GM21825 (cell line): ENCODE data around the gene PDGFRB.
A peak's percentile ranks its signal among the peaks of the same experiment; 100 is the strongest.

ENCODE experiments used
- ATAC-seq: cut with Tn5 transposase; IDR thresholded peaks from one replicate; pipeline ENCODE4 v1.9.1; 2021; ENCODE audit warnings: mild to moderate bottlenecking, moderate library complexity; ENCODE audit not compliant: unreplicated experiment

The PDGFRB gene

DNA sequence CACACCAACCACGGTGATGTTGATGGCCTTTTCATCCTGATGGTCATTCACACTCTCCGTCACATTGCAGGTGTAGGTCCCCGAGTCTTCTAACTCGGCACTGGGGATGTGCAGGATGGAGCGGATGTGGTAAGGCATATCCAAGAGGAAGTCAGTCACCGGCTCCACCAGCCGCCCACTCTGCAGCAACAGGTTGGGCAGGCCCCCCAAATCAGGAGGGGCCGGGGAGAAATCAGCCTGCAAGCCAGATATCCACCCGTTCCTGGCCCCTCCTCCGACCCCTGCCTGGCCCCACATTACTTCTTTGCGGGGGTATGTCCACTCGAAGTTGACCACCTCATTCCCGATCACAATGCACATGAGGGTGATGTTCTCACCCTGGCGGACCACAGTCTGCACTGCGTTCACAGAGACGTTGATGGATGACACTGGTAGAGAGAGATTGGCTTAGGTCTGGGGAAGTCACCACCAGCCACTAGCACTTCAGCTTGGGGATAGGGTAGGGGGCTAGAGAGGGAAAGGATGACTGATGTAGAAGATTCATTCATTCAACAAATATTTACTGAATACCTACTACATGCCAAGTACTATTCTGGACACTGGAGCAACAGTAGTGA, 22.0 kb downstream of the PDGFRB start:
- ATAC-seq: no peak

DNA sequence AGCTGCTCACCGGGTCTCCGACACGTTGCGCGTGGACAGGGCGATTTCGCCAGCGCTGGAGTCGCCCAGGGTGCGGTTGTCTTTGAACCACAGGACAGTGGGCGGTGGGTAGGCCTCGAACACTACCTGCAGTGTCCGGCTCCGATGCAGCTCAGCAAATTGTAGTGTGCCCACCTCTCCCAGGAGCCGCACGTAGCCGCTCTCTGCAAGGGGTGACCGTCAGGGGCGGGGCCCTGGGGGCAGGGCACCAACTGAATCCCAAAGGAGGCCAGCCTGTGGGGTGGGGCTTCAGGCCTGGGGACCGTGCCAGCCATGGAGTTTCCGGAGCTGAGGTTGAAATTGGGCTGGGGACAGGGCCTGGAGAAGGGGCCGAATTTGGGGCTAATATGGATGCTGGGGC, 22.9 kb downstream of the PDGFRB start:
- no peak for ATAC-seq

DNA sequence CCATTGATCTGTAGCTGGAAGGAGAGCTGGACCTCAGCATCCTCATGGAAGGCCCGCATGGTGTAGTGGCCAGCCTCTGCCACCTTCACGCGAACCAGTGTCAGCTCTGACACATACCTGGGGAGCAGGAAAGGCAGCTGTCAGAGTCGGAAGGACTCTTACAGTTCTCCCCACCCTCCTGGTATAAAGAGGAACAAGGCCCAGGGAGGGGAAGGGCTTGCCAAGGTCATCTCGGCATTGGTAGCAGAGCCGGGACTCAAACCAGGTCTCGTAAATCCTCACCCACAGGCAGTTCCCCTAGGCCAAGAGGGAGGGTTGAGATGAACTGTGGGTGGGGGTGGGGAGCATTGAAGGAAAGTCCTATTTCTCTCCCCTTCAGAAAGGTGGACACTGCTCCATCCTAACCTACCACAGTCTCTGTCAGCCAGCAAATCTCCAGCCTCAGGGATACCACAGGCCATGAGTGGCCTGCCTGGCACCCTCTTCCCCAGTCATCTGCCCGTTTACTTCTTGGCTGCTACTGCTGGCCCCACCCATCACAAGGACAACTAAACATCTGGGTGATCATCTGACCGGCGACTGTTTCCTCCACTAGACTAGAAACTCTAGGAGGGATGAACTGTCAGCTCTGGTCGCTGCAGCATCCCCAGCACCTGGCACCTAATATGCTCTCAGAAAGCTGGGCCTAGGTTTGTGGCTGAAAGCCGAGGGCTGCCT, 23.5 kb downstream of the PDGFRB start:
- ATAC-seq: no peak

DNA sequence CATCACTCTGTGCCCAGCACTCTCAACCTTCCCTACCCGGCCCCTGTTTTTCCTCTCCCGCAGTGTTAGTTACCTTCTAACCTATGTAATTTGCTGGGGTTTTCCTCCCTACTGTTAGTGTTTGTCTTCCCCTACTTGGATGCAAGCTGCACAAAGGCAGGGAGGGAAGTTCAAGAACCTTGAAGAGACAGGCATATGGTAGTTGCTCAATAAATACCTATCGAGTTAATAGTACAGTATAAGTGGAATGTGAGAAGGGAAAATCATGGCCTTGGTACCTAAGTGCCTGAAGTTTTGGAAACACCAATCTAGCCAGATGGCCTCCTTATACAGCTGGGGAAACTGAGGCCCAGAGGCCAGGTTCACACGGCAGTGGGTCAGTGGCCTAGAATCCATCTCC, 24.2 kb downstream of the PDGFRB start:
- no peak for ATAC-seq

DNA sequence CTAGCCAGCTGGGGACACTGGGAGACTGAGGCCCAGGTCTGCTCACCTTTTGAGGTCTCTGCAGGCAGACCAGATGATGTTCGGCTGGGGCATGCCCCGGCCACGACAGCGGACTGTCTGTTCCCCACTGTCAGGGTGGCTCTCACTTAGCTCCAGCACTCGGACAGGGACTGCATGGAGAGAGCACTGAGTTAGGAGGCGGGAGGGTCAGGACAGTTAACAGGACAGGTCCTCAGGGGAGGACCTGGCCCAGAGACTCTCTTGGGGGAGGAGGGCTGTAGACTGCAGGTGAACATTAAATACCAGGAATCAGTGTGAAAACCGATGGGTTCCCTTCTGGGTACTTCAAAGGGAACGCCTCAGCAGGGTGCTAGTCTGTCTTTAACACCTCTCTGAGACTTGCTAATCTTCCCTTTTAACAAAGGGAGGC, 25.1 kb downstream of the PDGFRB start:
- ATAC-seq: no peak

DNA sequence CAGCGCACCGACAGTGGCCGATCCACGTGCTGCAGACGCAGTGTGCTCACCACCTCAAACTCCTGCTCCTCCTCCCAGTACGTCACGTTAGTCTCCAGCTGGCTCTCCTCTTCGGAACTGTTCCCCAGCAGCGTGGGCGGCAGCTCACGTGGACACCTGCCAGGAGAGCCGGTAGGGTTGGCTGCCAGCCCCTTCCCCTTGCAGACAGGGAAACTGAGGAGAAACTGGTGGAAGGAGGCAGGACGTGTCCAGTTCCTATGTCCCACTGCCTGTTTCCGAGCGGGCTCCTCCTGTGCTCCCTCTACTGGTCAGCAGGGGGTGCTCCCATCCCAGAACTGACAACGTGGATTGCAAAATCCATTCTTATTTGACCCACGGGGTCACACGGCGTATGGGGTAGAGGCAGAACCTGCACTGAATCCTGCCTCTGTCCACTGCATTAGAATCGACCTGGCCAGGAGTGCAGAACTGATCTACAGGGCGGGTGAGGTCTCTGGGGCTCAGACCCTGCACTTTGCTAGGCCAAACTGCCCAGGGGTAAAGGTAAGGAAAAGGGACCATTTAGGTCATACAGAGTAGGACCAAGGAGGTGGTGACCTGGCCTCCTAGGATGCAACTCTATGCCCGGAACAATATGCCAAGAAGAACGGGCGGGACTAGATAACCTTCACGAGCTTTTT, 25.7 kb downstream of the PDGFRB start:
- ATAC-seq: no peak

DNA sequence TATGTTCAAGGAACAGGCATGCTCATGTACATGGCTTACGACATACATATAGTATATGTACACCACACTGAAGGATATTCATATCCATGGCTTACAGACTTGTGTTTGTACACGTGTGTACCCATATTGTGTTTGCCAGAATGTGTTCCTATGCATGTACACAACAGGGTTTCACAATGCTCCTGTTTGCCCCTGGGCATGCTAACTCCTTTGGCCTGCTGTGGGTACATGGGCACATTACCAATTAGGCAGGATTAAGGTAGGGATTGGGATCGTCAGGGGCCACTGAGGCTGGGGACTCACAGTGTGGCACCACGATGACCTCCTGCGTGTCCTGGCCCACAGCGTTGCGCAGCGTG, 26.2 kb downstream of the PDGFRB start:
- no peak for ATAC-seq

DNA sequence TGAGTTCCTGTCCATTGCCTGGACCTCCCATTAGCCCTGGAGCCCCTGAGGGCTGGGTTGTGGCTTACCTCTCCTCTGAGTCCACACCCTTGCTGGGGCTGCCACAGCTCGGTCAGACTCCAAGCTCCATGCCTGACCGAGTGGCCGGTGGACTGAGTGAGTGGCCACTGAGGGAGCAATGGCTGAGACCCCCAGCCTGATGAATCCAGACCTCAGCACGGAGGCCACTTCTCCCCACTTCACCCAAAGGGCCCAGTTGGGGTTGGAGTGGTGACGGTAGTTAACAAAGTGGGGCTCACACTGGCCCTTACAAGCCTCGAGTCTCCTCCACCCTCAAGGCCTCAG, 28.8 kb downstream of the PDGFRB start:
- ATAC-seq: no peak

DNA sequence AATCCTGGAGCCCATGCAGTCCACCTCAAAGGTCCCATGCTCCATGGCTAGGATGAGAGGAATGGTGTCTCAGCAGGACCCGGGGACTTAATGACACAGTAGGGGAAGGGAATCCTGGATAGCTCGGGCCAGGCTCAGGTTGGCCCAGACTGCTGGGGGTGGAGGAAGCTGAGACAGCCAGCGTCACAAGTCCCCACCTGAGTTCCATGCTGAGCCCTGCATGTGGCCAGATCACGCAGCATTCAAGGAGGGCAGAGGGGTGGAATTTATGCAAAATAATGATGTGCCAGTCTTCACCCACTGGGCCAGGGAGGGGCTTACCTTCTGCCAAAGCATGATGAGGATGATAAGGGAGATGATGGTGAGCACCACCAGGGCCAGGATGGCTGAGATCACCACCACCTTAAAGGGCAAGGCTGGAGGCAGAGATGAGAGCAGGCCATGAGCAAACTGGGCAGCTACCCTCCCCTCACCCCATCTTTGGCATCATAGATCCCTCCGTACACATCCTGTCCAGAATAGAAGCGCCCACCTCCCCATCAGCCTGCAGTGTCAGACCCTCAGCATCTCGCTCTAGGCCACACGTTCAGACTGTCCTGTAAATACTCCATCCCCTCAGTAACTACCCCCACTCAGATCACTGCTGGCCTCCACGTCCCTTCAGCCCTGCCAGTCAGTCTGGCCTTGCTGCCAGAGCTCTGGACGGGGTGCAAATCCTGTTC, 29.3 kb downstream of the PDGFRB start:
- no peak for ATAC-seq

DNA sequence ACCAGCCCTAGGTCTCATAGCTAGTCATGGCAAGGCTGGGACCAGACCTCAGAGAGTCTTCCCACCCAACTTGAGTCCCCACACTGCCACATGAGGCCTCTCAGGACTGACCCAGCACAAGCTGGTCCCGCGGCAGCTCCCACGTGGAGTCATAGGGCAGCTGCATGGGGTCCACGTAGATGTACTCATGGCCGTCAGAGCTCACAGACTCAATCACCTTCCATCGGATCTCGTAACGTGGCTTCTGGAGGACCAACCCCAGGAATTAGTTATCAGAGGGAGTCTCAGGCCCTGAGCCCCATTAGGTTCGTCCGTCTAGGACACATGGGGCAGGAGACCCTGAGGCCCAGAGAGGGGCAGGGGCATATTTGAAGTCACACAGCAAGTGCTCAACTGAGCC, 30.3 kb downstream of the PDGFRB start:
- ATAC-seq: no peak

DNA sequence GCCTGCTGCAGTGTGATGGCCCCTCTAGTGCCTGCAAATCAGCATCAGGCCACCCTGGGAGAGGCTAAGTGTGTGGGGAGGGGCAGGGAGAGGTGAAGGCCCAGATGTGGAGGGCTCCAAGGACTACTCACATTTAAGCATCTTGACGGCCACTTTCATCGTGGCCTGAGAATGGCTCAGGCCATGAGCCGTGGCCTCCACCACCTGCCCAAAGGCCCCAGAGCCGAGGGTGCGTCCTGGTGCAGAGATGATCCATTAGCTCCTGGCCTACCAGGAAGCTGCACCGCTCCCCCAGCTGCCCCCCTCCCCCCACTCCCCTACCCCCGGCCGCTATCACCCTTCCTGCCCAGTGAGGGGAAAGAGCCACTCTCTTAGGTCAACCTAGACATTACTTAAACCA, 31.0 kb downstream of the PDGFRB start:
- no peak for ATAC-seq

DNA sequence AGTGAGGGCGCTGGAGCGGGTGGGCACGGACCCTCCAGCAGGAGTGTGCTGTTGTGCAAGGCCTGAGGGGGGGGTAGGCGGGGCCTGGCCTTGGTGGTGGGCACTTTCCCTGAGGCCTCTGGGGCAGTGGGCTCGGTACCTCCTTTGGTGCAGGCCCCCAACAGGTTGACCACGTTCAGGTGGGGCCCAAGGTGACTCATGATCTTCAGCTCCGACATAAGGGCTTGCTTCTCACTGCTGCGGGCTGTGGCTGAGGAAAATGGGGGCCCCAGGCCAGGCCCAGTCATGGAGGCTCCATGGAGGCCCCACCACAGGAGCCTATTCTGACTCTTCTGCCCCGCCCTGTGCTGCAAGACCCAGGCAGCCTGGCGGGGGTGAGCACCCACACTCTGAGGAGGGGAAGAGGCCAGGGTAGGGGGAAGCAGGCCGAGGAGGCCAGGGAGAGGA, 31.5 kb downstream of the PDGFRB start:
- ATAC-seq: no peak

DNA sequence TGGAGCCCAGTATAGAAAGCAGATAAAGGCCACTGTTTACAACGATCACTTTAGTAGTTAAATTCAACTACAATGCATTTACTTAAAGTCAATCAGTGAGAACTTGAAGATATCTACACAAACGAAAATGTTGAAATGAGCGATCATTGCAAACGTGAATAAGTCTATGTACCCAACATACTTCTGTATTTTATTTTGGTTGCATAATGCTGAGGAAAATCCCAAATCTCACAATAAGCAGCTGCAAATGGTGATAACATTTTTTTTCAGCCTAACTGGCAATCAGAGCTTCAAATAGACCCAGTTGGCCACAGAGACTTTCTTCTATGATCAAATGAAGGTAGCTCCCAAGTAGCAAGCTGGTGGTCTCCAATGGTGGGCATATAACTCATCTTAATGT, 32.1 kb downstream of the PDGFRB start:
- ATAC-seq: no peak

DNA sequence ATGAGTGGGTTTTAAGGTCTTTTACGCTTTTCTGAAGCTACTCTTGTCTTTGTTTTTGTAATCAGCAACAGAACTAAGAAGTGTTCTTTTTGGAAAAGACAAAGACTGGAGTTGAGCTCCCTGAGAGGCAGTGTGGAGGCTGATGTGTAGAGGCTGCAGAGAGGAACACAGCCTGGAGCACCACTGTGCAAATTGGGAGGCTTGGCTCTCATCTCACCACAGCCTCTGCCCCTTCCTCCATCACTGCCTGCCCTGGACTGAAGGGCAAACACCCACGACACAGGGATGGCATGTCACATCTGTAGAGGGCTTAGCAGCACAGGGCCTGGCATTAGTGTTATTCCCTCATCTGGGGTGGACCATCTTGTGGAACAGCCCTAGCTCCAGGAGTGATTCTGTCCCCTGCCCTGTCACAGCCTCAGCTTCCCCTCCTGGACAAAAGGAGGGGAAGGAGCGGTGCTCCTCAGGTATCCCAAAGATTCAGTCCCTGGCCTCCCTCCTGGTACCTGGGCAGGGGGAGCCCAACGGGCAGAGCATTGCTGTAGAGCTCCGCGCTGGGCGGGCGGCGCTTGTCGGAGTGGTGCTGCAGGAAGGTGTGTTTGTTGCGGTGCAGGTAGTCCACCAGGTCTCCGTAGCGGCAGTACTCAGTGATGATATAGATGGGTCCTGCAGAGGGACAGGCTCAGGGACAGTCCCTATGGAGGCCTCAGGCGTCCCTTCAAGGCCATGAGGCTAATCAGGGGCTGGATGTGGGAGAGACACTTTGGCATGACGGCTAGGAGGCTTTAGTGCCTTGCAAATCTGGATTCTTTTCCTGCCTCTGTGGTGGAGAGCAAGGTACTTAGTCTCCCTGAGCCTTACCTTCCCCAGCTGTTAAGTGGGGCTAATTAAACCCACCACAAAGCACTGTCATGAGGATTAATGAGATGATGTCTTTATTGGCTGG, 32.8 kb downstream of the PDGFRB start:
- ATAC-seq: no peak

DNA sequence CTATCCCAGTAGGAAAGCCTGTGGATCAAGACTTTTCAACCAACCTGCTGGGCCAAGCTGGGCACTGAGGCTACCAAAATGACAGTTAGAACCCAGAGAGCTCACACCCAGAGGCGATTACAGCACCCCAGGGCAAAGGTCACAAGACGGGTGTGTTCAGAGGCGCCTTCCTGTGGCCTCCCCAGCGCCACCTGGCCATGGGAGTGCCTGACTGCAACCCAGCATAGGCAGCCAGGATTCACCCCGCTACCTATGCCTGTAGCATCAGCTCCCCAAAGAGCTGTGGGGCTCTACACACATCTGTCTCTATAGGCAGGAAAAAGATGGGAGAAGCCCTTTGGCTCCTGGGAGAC, 33.5 kb downstream of the PDGFRB start:
- ATAC-seq: peak; percentile 57

DNA sequence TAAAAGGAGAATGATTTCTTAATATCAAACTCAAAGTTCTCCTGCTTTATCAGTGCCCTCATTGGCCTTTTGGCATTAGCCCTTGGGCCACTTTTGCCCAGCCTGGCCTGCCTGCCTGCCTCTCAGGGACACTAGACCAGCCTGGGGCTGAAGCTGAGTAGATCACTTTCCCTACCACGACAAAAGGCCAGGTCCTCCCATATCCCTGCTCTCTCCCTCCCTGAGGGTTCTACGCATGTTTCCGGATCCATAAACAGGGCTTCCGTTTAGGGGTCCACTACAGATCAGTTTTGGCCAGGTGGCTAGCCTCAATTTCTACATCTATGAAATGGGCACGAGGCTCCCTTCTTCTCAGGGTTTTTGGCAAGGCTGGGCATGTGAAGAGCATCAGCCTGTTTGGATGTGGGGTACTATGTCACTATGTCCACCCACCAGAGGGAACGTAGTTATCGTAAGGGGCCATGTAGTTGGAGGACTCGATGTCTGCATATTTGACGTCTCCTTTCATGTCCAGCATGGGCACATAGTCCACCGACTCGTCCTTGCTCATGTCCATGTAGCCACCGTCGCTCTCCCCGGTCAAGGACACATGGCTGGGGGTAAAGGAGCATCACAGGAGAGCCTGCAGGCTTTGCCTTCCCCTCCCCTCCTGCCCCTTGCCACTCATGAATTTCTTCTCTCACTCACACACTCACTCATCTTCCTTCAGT, 34.0 kb downstream of the PDGFRB start:
- ATAC-seq: no peak

DNA sequence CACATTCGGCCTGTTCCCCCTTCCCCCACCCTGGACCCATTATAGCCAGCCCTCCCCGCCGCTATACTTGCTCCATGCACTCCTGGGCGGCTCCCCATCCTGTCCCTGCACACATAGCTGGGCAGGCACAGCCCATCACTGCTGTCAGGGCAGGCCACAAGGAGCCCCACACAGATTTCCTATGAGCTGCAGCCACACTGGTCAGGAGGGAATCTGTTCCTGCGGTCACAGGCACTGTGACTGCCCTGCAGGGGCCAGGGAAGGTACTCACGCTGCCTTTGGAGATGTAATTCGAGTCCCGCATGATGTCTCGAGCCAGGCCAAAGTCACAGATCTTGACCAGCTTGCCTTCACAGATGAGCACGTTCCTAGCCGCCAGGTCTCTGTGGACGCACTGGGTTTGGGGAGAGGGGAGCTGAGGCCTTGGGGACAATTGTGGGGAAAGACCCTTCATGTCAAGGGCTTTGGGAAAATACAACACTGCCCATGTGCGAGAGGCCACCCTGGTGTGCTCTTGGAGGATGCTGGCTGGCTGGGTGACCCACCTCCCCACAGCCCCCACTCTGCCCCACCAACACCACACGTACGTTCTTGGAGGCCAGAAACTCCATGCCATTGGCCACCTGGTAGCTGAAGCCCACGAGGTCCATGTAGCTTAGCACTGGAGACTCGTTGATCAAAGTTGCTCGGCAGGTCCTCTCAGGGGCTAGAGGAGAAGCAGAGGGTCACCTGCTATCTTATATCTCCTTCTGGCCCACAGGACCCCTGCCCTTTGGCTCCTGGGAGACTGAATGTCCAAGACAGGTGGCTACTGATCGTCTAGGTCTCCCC, 34.8 kb downstream of the PDGFRB start:
- ATAC-seq: no peak

DNA sequence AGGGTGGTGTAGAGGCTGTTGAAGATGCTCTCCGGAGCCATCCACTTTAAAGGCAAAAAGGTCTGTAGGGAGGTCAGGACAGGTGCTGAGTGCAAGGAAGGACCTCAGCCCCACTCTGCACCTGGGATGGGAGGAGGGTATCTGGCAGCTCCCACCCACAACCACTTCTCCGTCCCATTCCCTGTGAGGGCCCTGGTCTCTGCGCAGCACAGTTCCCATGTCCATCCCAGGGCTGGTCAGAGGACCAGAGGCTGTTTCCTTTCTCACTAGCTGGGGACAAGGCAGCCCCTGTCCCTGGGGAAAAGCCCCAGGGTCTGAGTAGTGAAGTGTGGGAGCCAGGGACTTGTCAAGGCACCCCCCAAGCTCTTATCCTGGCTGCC, 35.6 kb downstream of the PDGFRB start:
- no peak for ATAC-seq

DNA sequence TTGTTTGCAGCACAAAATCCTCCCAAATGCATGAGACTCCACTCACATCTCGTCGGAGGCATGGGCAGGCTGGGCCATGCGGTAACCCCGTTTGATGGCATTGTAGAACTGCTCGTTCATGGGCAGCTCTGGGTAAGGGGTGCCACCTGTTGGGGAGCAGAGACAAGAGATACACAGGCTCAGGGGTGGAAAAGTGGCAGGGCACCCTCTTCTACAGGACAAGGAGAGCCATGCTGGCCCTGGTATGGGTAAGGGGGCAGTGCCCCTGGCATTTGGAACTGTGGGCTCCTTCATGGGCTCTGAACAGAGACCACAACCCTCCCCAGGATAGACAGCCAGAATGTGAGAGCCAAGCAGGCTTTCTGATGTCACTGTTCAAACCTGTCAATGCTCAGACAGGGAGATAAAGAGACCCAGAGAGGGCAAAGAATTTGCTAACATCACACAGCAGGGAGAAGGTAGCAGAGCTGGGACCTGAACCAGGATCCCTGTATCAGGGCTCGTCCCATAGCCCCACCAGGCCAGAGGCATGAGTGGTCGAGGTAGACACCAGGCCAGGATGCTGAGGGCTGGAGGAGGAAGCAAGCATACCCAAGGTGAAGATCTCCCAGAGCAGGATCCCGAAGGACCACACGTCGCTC, 36.1 kb downstream of the PDGFRB start:
- ATAC-seq: no peak
